IPS DF 19.7 (cell line): ENCODE results near the gene NAALAD2.
A peak's percentile ranks its signal among the peaks of the same experiment; 100 is the strongest.
"Not testable (repeated sequence)": the region's sequence is repeated elsewhere in the genome, so short reads cannot be mapped to it uniquely, and the experiment has no call there.

ENCODE experiments used
- DNase-seq: peaks from one replicate; pipeline ENCODE4 v3.0.0-alpha.2; 2013; ENCODE audit warnings: low read depth, low spot score

Gene NAALAD2

DNA sequence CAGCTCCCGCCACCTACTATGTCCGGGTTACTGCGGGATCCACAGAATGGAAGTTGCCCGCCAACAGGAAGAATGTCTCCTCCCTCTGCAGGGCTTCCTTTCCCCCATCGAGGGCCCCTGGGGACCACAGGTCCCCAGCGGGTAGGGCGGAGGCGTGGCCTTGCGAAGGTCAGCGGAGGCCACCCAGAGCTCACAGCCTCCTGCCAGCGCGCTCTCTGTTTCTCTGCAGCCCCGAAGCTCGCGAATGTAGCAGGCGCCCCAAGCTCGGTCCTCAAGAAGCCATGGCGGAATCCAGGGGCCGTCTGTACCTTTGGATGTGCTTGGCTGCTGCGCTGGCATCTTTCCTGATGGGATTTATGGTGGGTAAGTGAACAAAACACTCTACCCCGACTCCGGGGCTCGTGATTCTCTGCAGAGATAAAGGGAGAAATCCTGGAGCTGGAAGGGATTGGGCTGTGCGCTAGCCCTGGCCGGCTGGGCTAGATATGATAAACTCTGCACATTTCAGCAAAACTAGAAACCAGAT, at the start of gene NAALAD2:
Gene NAALAD2 (plus strand): TSS at position 186 of the 526 bp plus-strand sequence. CDS start 96 bp downstream, at position 282.
- peak; percentile 28 for DNase-seq

DNA sequence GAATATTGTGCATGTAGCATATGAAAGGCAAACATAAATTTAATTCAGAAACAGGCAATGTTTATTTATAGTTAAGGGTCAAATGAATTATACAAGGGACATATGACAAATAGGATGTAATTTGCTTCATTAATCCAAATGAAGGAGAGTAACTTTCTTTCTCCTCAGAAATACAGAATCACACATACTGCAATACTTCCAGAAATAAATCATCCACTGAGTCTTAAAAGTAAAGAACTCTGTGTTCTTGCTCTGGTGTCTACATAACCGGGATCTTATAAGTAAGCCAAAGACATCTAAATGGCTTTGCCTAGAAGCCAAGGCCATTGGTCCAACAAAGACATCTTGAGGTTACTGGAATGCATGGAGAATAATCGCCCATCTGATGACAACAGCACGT, 48.8 kb upstream of the NAALAD2 start, which contains the start of gene UBTFL1:
Gene UBTFL1 (plus strand): TSS at position 301 of the 400 bp plus-strand sequence. CDS start 0 bp downstream, at position 301.
- not testable (repeated sequence) for DNase-seq

- not testable (repeated sequence) for DNase-seq
Observed at GRCh38 chr11:90088731-90089130, 45.7 kb upstream of the NAALAD2 start.

DNA sequence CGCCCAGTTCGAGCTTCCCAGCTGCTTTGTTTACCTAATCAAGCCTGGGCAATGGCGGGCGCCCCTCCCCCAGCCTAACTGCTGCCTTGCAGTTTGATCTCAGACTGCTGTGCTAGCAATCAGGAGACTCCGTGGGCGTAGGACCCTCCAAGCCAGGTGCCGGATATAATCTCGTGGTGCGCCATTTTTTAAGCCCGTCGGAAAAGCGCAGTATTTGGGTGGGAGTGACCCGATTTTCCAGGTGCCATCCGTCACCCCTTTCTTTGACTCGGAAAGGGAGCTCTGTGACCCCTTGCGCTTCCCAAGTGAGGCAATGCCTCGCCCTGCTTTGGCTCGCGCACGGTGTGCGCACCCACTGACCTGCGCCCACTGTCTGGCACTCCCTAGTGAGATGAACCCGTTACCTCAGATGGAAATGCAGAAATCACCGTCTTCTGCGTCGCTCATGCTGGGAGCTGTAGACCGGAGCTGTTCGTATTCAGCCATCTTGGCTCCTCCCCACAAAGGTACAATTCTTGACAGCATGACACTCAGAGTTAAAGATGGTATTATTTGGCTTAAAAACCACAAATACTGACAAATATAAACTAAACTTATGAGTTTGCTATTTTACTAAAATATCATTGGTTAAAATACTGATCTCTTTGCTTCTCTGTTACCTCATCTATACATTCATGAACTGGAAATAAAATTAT, 39.1 kb upstream of the NAALAD2 start:
- DNase-seq, result not testable (repeated sequence)

GRCh38 chr11:90098261-90098660, 36.2 kb upstream of the NAALAD2 start:
- DNase-seq, result not testable (repeated sequence)

DNA sequence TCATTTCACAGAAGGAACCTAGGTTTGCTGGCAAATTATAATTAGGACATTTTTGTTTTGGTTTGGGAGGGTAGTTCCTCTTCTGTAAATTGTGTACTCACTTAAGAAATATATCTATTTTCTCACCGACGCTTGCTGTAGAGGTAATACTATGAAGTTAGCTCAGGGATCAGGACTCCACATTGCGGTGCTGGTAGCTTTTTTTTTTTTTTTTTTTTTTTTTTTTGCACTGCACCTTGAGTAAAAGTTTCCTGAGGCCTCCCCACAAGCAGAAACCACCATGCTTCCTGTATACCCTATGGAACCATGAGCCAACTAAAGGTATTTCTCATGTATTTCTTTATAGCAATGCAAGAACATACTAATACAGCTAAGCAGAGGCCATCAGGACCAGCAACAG, 34.0 kb upstream of the NAALAD2 start:
- no peak for DNase-seq

GRCh38 chr11:90113541-90113940, 20.9 kb upstream of the NAALAD2 start:
- no peak for DNase-seq

DNA sequence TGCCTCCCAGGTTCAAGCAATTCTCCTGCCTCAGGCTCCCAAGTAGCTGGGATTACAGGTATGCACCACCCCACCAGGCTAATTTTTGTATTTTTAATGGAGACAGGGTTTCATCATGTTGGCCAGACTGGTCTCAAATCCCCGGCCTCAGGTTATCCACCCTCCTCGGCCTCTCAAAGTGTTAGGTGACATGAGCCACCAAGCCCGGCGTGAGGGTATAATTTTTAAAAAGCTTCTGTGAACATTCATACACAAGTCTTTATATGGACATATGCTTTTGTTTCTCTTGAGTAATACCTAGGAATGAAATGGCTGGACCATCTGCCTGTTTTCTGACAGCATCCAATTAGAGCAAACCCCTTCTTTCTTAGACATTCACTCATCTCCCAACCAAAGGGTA, 14.3 kb upstream of the NAALAD2 start:
- DNase-seq, result no peak

- DNase-seq, result no peak
Observed at GRCh38 chr11:90124371-90124770, 10.1 kb upstream of the NAALAD2 start.

GRCh38 chr11:90124946-90125345, 9.5 kb upstream of the NAALAD2 start:
- DNase-seq, result no peak

- DNase-seq, result no peak
Observed at GRCh38 chr11:90133560-90134477, 644 bp upstream of the NAALAD2 start.

- DNase-seq, result no peak
Observed at GRCh38 chr11:90135016-90135415, 553 bp downstream of the NAALAD2 start.

DNA sequence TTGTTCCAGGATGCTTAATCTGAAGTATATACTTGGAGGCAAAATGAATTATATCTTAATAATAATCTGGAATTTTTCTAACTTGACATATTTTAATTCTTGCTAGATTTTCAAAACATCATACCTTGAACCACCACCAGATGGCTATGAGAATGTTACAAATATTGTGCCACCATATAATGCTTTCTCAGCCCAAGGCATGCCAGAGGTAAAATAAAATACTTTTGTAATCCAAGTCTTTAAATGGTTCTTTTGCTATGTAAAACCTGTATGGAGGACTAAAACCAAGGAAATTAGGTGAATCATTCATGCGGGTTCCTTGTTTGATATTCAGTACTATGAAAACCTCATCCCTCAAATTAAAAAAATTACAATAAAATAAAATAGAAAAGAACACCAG, 14.4 kb downstream of the NAALAD2 start:
- DNase-seq, result no peak

DNA sequence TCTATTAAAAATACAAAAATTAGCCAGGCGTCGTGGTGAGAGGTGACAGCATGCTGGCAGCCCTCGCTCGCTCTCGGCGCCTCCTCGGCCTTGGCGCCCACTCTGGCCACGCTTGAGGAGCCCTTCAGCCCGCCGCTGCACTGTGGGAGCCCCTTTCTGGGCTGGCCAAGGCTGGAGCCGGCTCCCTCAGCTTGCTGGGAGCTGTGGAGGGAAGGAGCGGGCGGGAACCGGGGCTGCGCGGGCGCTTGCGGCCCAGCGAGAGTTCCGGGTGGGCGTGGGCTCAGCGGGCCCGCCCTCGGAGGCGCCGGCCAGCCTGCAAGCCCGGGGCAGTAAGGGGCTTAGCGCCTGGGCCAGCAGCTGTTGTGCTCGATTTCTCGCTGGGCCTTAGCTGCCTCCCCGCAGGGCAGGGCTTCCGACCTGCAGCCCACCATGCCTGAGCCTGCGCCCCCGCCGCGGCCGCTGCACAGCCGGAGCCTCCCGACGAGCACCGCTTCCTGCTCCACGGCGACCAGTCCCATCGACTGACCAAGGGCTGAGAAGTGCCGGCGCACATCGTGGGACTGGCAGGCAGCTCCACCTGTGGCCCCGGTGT, 32.6 kb downstream of the NAALAD2 start:
- DNase-seq, result not testable (repeated sequence)

DNA sequence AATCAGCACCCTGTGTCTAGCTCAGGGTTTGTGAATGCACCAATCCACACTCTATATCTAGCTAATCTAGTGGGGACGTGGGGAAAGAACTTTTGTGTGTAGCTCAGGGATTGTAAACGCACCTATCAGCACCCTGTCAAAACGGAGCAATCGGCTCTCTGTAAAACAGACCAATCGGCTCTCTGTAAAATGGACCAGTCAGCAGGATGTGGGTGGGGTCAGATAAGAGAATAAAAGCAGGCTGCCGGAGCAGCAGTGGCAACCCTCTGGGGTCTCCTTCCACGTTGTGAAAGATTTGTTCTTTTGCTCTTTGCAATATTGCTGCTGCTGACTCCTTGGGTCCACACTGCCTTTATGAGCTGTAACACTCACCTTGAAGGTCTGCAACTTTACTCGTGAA, 33.2 kb downstream of the NAALAD2 start:
- DNase-seq, result not testable (repeated sequence)

DNA sequence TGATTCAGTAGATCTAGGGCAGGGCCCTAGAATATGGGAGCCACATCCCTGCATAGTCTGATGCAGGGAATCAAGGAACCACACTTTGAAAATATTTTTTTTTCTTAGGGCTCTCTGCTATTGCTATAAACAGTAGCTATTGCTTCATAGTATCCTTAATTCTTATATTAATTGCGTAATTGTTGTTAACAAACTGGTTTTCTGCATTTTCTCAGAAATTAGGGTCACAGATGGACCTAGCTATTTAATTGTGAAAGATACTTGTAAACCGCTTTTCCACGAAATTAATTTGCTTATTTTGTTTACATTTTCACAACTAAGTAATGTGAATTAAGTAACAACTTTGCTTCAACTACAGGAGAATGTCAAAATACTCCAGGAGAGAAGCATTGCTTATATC, 34.1 kb downstream of the NAALAD2 start:
- DNase-seq, result no peak

GRCh38 chr11:90171359-90171758, 36.9 kb downstream of the NAALAD2 start:
- no peak for DNase-seq

- no peak for DNase-seq
Observed at GRCh38 chr11:90176069-90176468, 41.6 kb downstream of the NAALAD2 start.

- no peak for DNase-seq
Observed at GRCh38 chr11:90178751-90179150, 44.3 kb downstream of the NAALAD2 start.

- DNase-seq, result no peak
Observed at GRCh38 chr11:90179923-90180322, 45.5 kb downstream of the NAALAD2 start.

- no peak for DNase-seq
Observed at GRCh38 chr11:90187839-90188238, 53.4 kb downstream of the NAALAD2 start.

GRCh38 chr11:90189011-90189410, 54.5 kb downstream of the NAALAD2 start:
- DNase-seq, result no peak
